HepG2 (cell line): ENCODE results near the gene HPS4. TPM values are rescaled to one million over a fixed set of nuclear protein-coding genes. Genes with fewer than 3 reads are reported as not detected.
A peak's percentile ranks its signal among the peaks of the same experiment; 100 is the strongest.

Experiments used
- ARNTL ChIP-seq: sonication (generic); formaldehyde crosslinking; IDR thresholded peaks from 2 replicates; pipeline ENCODE4 v1.4.0; 2020; ENCODE audit warnings: mild to moderate bottlenecking, missing genetic modification reagents
- BHLHE40 ChIP-seq: IDR thresholded peaks from 2 replicates; pipeline ENCODE4 v1.6.1; 2011; ENCODE audit warnings: low read length, improper control_type of control experiment
- CEBPZ ChIP-seq: IDR thresholded peaks from 2 replicates; pipeline ENCODE4 v1.6.1; 2012; ENCODE audit warnings: low read length, improper control_type of control experiment
- CHD4 ChIP-seq: fragments of 200-600 bp; sonication (generic); IDR thresholded peaks from 2 replicates; pipeline ENCODE4 v1.7.0; 2017; ENCODE audit warnings: mild to moderate bottlenecking, low read length, borderline replicate concordance
- GTF2F1 ChIP-seq: fragments of 150-350 bp; IDR thresholded peaks from 2 replicates; pipeline ENCODE4 v1.6.1; 2014; ENCODE audit warnings: low read length
- IKZF5 ChIP-seq: IDR thresholded peaks from 2 replicates; pipeline ENCODE4 v1.6.1; 2018; ENCODE audit warnings: missing genetic modification reagents, mild to moderate bottlenecking, missing compliant biosample characterization
- MYC ChIP-seq: sonication (generic); formaldehyde crosslinking; IDR thresholded peaks from 2 replicates; pipeline ENCODE4 v1.9.0; 2021; ENCODE audit warnings: missing genetic modification reagents, borderline replicate concordance
- NKX3-1 ChIP-seq: sonication (generic); formaldehyde crosslinking; IDR thresholded peaks from 2 replicates; pipeline ENCODE4 v1.5.0; 2020; ENCODE audit warnings: missing genetic modification reagents
- POLR2G ChIP-seq: fragments of 200-400 bp; formaldehyde crosslinking; IDR thresholded peaks from 2 replicates; pipeline ENCODE4 v1.6.1; 2018; ENCODE audit warnings: mild to moderate bottlenecking, low read depth, low read length, moderate library complexity
- RFX5 ChIP-seq: IDR thresholded peaks from 2 replicates; pipeline ENCODE4 v1.6.1; 2011; ENCODE audit warnings: low read depth, low read length, improper control_type of control experiment
- SALL1 ChIP-seq: sonication (generic); formaldehyde crosslinking; IDR thresholded peaks from 2 replicates; pipeline ENCODE4 v1.8.0; 2022; ENCODE audit warnings: mild to moderate bottlenecking, missing genetic modification reagents
- ZBED4 ChIP-seq: sonication (generic); formaldehyde crosslinking; IDR thresholded peaks from 2 replicates; pipeline ENCODE4 v1.4.0; 2020; ENCODE audit warnings: missing genetic modification reagents, borderline replicate concordance
- ZFAT ChIP-seq: sonication (generic); formaldehyde crosslinking; conservative IDR thresholded peaks from 2 replicates; pipeline ENCODE4 v1.8.1; 2023; ENCODE audit warnings: missing genetic modification reagents, inconsistent platforms
- ZFP37 ChIP-seq: sonication (generic); formaldehyde crosslinking; IDR thresholded peaks from 2 replicates; pipeline ENCODE4 v1.4.0; 2020; ENCODE audit warnings: missing genetic modification reagents, borderline replicate concordance
- ZNF329 ChIP-seq: sonication (generic); formaldehyde crosslinking; IDR thresholded peaks from 2 replicates; pipeline ENCODE4 v1.9.0; 2021; ENCODE audit warnings: low read depth, mild to moderate bottlenecking, missing genetic modification reagents
- ZNF337 ChIP-seq: sonication (generic); formaldehyde crosslinking; IDR thresholded peaks from 2 replicates; pipeline ENCODE4 v1.5.1; 2020; ENCODE audit warnings: missing genetic modification reagents, low read depth, mild to moderate bottlenecking, borderline replicate concordance
- ZNF362 ChIP-seq: sonication (generic); formaldehyde crosslinking; IDR thresholded peaks from 2 replicates; pipeline ENCODE4 v1.4.0; 2020; ENCODE audit warnings: missing genetic modification reagents, mild to moderate bottlenecking, borderline replicate concordance
- ZNF563 ChIP-seq: sonication (generic); formaldehyde crosslinking; IDR thresholded peaks from 2 replicates; pipeline ENCODE4 v1.8.0; 2022; ENCODE audit warnings: mild to moderate bottlenecking, moderate library complexity, missing genetic modification reagents
- polyA plus RNA-seq, 8 experiments: library from polyadenylated mRNA; depleted of rRNA in 3 of 8; stranded (reverse) in 7 of 8; unstranded in 1 of 8; fragments of >200 nt; fragmentation: Illumina TruSeq in 4 of 8; extraction: Trizol in 4 of 8; gene quantifications; 2 replicates each; pipeline versions ENCODE4 v1.2.1 to v1.2.3, GENCODE V29; 2011 to 2016; ENCODE audit warnings: low read depth in 4 of 8, missing spikeins in 1 of 8, mixed read lengths in 1 of 8; ENCODE audit not compliant: insufficient read depth in 1 of 8
- total RNA-seq, 5 experiments: library from RNA; depleted of rRNA; stranded (reverse); fragments of >200 nt; fragmentation: Illumina TruSeq; extraction: Trizol; gene quantifications; 2 replicates each; pipeline ENCODE4 v1.2.3, GENCODE V29; 2016; ENCODE audit warnings: low read depth in 1 of 5

Gene HPS4
- total and polyA plus RNA-seq, 2 of the 13 experiments (the other 11 are each of a cell fraction or from before 2014, with no cell fraction given): 27.4 to 34.0 TPM

GRCh38 chr22:26483439-26484359, at the start of gene HPS4, which contains the start of gene SRRD (continued):
- no peak for TF ChIP-seq CEBPZ
- TF ChIP-seq IKZF5 (CRISPR knock-in tag): peak; percentile 87
- TF ChIP-seq BHLHE40: peak; percentile 89
- peak; percentile 94 for TF ChIP-seq MYC (CRISPR knock-in tag)
- TF ChIP-seq CHD4: peak; percentile 100
- TF ChIP-seq ZBED4 (CRISPR knock-in tag): no peak
- TF ChIP-seq SALL1: peak; percentile 88
- no peak for TF ChIP-seq ZNF362 (CRISPR knock-in tag)
- peak; percentile 77; the same call in 1 of the 2 replicates for TF ChIP-seq ZNF337 (CRISPR knock-in tag)
- peak; percentile 92 for TF ChIP-seq ARNTL (CRISPR knock-in tag)
- peak; percentile 94 for TF ChIP-seq POLR2G
- peak; percentile 33; the same call in 1 of the 2 replicates for TF ChIP-seq ZNF563 (CRISPR knock-in tag)
- TF ChIP-seq GTF2F1: 0 out of 2 replicates have a peak, but pooled peaks have one; percentile 30
- TF ChIP-seq ZFP37 (CRISPR knock-in tag): peak; percentile 75; the same call in 1 of the 2 replicates
- peak; percentile 20; the same call in 1 of the 2 replicates for TF ChIP-seq ZNF329
- peak; percentile 39; the same call in 1 of the 2 replicates for TF ChIP-seq RFX5
- no peak for TF ChIP-seq ZFAT (CRISPR knock-in tag)
- TF ChIP-seq NKX3-1 (CRISPR knock-in tag): peak; percentile 75; the same call in 1 of the 2 replicates
